Transverse colon (tissue), 3 donors: ENCODE data around the gene ABCG1.

ENCODE experiments used
- POLR2A ChIP-seq: fragments of 450-650 bp; IDR thresholded peaks from one replicate; pipeline ENCODE4 v1.6.1; 2016; ENCODE audit warnings: antibody characterized with exemption, mild to moderate bottlenecking, moderate library complexity
- TF ChIP-seq, protein P1 (sequence below), 5 experiments: fragments of 200-600 bp in 3 of 5; fragments of 450-650 bp in 2 of 5; sonication (generic) in 3 of 5; IDR thresholded peaks; 1 replicate in 2 of 5; 2 replicates in 3 of 5; pipeline ENCODE4 v1.5.1; 2016 to 2017; ENCODE audit warnings: antibody characterized with exemption in 5 of 5, inconsistent platforms in 3 of 5, mild to moderate bottlenecking in 2 of 5, moderate library complexity in 1 of 5

- no peak for TF ChIP-seq POLR2A
- TF ChIP-seq, protein P1, sequence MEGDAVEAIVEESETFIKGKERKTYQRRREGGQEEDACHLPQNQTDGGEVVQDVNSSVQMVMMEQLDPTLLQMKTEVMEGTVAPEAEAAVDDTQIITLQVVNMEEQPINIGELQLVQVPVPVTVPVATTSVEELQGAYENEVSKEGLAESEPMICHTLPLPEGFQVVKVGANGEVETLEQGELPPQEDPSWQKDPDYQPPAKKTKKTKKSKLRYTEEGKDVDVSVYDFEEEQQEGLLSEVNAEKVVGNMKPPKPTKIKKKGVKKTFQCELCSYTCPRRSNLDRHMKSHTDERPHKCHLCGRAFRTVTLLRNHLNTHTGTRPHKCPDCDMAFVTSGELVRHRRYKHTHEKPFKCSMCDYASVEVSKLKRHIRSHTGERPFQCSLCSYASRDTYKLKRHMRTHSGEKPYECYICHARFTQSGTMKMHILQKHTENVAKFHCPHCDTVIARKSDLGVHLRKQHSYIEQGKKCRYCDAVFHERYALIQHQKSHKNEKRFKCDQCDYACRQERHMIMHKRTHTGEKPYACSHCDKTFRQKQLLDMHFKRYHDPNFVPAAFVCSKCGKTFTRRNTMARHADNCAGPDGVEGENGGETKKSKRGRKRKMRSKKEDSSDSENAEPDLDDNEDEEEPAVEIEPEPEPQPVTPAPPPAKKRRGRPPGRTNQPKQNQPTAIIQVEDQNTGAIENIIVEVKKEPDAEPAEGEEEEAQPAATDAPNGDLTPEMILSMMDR (IDR thresholded peaks at IDR 0.05) = no peak
Observed at GRCh38 chr21:42194863-42195262, 24.1 kb upstream of the ABCG1 start.
